ENCODE data around the gene LMOD1. TPM values are rescaled to one million over a fixed set of nuclear protein-coding genes. Genes with fewer than 3 reads are reported as not detected.

Gene LMOD1
- total and polyA plus RNA-seq, 2 of the 8 experiments (the other 6 are each of a cell fraction or from before 2014, with no cell fraction given) = 0.77 to 1.4 TPM

DNA sequence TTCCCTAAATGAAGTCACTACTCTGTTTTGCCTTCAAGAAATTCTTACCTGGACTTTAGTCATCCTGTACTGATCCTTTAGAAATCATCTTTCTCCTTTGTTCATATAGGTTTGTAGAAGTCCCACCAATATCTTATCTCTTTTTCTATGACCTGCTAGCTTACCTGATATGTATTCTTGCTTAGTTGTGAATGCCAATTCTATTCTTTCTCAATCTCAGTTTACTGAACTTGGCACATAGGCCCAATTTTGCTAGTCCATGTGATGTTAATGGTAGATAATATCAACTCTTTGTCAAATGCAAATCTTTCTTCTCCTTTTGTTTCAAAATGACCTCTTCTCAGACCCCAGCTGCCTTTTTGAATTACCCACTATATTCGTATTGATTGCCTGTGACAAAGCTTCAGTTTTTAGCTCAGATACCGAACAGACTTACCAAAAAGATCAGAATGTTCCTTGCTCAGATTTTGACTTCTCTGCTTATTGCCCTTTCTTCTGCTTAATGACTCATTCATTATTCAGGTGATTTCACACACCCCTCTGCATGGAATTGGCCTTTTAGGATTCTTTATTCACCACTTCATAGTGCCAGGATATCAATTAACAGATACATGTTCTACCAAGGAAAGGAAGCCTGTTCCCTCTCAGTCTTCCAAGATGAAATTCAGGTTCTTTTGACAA lies 96.8 kb downstream of the LMOD1 start:
- no peaks in the 10 kb centered on the region for H3K27me3 ChIP-seq (replicated peaks in 1 of 4; ENCODE audit: control insufficient read depth in 3 of 4, extremely low read depth in 1 of 4, insufficient read depth in 3 of 4, low read length in 3 of 4)
- no peak overlapping the region for H3K56ac ChIP-seq (replicated peaks; ENCODE audit: insufficient read length, low read depth, low read length)
- peaks cover 30 to 76% (median 63%) of the 10 kb centered on the region in 4 experiments for H3K36me3 ChIP-seq (ENCODE audit: control insufficient read depth in 2 of 4, insufficient read depth in 4 of 4, low read length in 3 of 4)
- H4K20me1 ChIP-seq (replicated peaks in 1 of 2; ENCODE audit: control insufficient read depth in 1 of 2, insufficient read depth in 2 of 2, low read length in 2 of 2) = peaks cover 7 to 9% of the 10 kb centered on the region in 2 experiments
- H3K4ac ChIP-seq (replicated peaks; ENCODE audit: insufficient read length, low read depth, low read length) = no peak overlapping the region
- H2BK120ac ChIP-seq (replicated peaks; ENCODE audit: low read depth, low read length) = no peak overlapping the region
- FAIRE-seq (no peak), DNase-seq (ENCODE audit: low read depth in 1 of 2, low spot score in 2 of 2) (no peak)
- H3K79me1 ChIP-seq (ENCODE audit: low read depth, low read length) = no peaks in the 10 kb centered on the region; the same call in 1 of the 2 replicates
- no peak overlapping the region for H3K18ac ChIP-seq (ENCODE audit: extremely low read depth, low read length)
- H4K91ac ChIP-seq (replicated peaks; ENCODE audit: insufficient read length, low read length) = no peak overlapping the region
- no peak overlapping the region for H3K27ac ChIP-seq (ENCODE audit: low read depth, low read length)
- no peak overlapping the region for H2AFZ ChIP-seq (ENCODE audit: low read length)
- WGBS, 2 experiments (ENCODE audit: extremely low coverage in 1 of 2, insufficient coverage in 1 of 2, insufficient read length in 1 of 2, insufficient replicate concordance in 2 of 2, low coverage in 1 of 2, low lambda C conversion rate in 2 of 2, missing lambda C conversion rate in 1 of 2) = 93% methylated on average over 2 of the region's 2 CpGs; no CpG with 5 or more reads in 1 of the 2 experiments
- H3K79me2 ChIP-seq (ENCODE audit: control insufficient read depth in 1 of 2, insufficient read depth in 2 of 2, low read length in 2 of 2) = peaks cover 0 to 39% of the 10 kb centered on the region in 2 experiments; a peak in 2 of 4 replicates
- no peak overlapping the region for H3K14ac ChIP-seq (ENCODE audit: insufficient read length)
- CTCF ChIA-PET (ENCODE audit: partially characterized antibody) = interaction anchor here (0.9 to 3.3 kb wide), 6 partner anchors 8 to 319 kb away, joined by 3 to 12 read pairs (median 4); no protein-coding TSS in a partner anchor
- no peak overlapping the region for H4K5ac ChIP-seq (ENCODE audit: insufficient read length, low read depth, low read length)
- POLR2A ChIA-PET (ENCODE audit: partially characterized antibody) = no interaction called here
- no peak overlapping the region for H2BK12ac ChIP-seq (ENCODE audit: low read depth, low read length)
- H3K23ac ChIP-seq (ENCODE audit: insufficient read length) = no peak overlapping the region
- no peak overlapping the region for H2AK5ac ChIP-seq (ENCODE audit: low read depth, low read length)
- no peak overlapping the region for H3K4me2 ChIP-seq (ENCODE audit: insufficient read depth in 1 of 2, low read depth in 2 of 2, low read length in 2 of 2)
- H3K9me3 ChIP-seq (ENCODE audit: insufficient read depth in 2 of 2, low read depth in 1 of 2, low read length in 1 of 2) = no peaks in the 10 kb centered on the region
- H3K23me2 ChIP-seq (ENCODE audit: low read depth, low read length) = no peaks in the 10 kb centered on the region
- no peak overlapping the region for H2BK15ac ChIP-seq (ENCODE audit: low read length)
- no peak overlapping the region for H3K9ac ChIP-seq (replicated peaks in 1 of 4; ENCODE audit: extremely low read depth in 1 of 4, low read depth in 3 of 4, low read length in 3 of 4)
- no peak overlapping the region for H2BK5ac ChIP-seq (ENCODE audit: low read depth, low read length)
- H2BK20ac ChIP-seq (ENCODE audit: low read length) = no peak overlapping the region
- H3K4me1 ChIP-seq (replicated peaks in 1 of 4; ENCODE audit: control insufficient read depth in 3 of 4, insufficient read depth in 4 of 4, low read length in 3 of 4) = no peaks in the 10 kb centered on the region
- no peak overlapping the region for H4K8ac ChIP-seq (ENCODE audit: extremely low read depth, insufficient read depth, low read length)
- H3K4me3 ChIP-seq (ENCODE audit: extremely low read depth in 1 of 4, insufficient read depth in 2 of 4, low read depth in 3 of 4, low read length in 4 of 4) = no peak overlapping the region
- TF ChIP-seq CREB1 (IDR thresholded peaks at IDR 0.05) = no peak
- TF ChIP-seq KDM5A (IDR thresholded peaks at IDR 0.05; ENCODE audit: low read length) = no peak
- no peak for TF ChIP-seq SP2 (IDR thresholded peaks at IDR 0.05; ENCODE audit: low read length)
- no peak for TF ChIP-seq CHD2 (IDR thresholded peaks at IDR 0.05; ENCODE audit: low read length)
- no peak for TF ChIP-seq RXRA (IDR thresholded peaks at IDR 0.05; ENCODE audit: insufficient read depth, low read depth, low read length)
- no peak for TF ChIP-seq FOSL1 (IDR thresholded peaks at IDR 0.05; ENCODE audit: insufficient read depth, low read depth, low read length)
- TF ChIP-seq KDM4A (IDR thresholded peaks at IDR 0.05; ENCODE audit: low read depth, low read length, severe bottlenecking) = no peak
- TF ChIP-seq CBX5 (IDR thresholded peaks at IDR 0.05; ENCODE audit: low read depth, low read length) = no peak
- TF ChIP-seq KDM1A (IDR thresholded peaks at IDR 0.05; ENCODE audit: borderline replicate concordance, low read length) = no peak
- TF ChIP-seq NRF1 (IDR thresholded peaks at IDR 0.05; ENCODE audit: low read depth, low read length) = no peak
- TF ChIP-seq, protein P1, sequence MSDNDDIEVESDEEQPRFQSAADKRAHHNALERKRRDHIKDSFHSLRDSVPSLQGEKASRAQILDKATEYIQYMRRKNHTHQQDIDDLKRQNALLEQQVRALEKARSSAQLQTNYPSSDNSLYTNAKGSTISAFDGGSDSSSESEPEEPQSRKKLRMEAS (IDR thresholded peaks at IDR 0.05) = no peak
- no peak for TF ChIP-seq SIRT6 (IDR thresholded peaks at IDR 0.05; ENCODE audit: low read length)
- TF ChIP-seq SP1 (IDR thresholded peaks at IDR 0.05; ENCODE audit: low read depth, low read length) = no peak
